Measurements from ENCODE around the gene SND1.
A peak's percentile ranks its signal among the peaks of the same experiment; 100 is the strongest.

SND1 gene

DNA sequence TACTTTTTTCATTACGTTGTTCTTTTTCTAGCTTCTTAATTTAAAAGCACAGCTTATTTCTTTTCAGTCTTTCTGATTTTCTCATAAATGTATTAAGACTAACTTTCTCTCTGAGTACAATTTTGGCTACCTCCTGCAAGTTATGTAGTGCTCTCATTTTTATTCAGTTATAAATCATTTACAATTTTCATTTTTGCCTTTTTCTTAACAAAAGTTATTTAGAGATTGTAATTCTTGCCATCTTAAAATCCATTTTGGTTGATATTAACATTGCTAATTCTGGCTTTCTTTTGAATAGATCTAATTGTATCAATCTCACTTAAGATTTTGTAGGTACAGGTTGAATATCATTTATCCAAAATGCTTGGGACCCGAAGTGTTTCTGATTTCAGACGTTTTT, 476.4 kb downstream of the SND1 start:
- no peak for DNase-seq

DNA sequence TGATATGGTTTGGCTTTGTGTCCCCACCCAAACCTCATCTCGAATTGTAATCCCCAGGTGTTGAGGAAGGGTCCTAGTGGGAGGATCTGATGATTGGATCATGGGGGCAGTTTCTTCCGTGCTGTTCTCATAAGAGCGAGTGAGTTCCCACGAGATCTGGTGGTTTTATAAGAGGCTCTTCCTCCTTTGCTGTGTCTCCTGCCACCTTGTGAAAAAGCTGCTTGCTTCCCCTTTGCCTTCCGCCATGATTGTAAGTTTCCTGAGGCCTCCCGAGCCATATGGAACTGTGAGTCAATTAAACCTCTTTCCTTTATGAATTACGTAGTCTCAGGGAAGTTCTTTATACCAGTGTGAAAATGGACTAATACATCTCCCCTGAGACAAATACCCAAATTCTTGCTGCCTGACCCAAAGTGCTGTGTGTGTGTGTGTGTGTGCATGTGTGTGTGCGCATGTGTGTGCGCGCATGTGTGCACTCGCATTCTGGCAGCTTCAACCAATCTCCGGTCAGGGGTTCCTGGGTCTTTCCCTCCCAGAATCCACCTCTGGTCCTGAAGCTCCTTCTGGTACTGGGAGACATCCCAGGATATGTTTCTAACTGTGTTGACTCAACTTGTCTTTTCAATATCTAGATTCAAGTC, 477.4 kb downstream of the SND1 start:
- DNase-seq: no peak

DNA sequence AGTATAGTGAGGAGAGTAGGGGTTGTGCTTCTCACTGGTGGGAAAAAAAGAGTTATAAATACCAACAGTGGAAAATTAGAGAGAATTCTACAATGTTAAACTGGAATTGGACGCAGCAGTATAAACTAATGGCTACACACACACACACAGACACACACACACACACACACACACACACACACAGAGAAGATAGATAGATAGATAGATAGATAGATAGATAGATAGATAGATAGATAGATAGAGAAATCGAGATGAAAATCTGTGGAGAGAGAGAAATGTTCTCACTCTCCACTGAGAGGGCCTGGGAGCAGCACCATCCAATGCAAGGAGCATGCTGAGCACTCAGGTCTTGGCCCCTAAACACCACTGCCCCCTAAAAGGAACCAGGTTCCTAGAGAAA, 479.1 kb downstream of the SND1 start:
- DNase-seq: no peak

- DNase-seq: no peak
Observed at GRCh38 chr7:128131731-128132130, 479.7 kb downstream of the SND1 start.

DNA sequence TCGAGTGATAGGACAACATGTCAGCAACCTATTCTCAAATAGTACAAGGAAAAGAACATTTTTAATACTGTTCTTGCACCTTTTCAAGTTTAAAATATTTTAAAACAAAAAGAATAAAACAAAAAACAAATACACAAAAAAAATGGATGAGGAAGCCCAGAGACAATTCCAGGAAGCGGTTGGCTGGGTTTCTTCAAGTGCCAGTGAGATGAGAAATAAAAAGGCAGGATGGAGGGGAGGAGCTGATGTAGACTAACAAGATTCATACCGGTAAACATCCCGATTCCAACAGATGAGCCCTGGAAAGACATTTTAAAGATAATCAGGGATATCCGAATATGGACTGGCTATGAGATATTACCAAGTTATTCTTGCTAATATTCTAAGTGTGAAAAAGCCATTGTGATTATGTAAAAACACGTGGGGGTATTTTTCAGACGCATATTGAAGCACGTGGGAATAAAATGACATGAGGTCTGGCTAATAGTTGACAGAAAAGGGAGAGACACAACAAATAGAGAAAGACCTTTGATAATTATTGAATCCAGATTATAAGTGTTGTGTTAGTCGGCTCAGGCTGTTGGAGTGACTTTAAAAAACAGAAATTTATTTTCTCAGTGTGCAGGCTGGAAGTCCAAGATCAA, 480.6 kb downstream of the SND1 start:
- DNase-seq: no peak

DNA sequence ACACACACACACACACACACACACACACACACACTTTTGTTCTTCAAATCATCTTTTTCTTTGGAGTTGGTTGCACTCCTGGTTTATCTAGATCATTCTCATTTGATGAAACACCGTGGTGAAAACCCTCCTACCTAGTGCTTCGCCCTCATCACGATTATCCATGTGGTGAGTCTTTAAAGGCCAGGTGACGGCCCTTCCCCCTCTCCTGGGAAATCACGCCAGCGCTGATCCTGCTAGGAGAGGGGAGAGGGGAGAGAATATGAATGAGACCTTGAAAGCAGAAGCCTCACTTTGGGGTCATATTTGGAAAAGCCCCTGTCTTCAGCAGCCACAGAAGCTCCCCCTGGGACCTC, 483.1 kb downstream of the SND1 start:
- no peak for DNase-seq

DNA sequence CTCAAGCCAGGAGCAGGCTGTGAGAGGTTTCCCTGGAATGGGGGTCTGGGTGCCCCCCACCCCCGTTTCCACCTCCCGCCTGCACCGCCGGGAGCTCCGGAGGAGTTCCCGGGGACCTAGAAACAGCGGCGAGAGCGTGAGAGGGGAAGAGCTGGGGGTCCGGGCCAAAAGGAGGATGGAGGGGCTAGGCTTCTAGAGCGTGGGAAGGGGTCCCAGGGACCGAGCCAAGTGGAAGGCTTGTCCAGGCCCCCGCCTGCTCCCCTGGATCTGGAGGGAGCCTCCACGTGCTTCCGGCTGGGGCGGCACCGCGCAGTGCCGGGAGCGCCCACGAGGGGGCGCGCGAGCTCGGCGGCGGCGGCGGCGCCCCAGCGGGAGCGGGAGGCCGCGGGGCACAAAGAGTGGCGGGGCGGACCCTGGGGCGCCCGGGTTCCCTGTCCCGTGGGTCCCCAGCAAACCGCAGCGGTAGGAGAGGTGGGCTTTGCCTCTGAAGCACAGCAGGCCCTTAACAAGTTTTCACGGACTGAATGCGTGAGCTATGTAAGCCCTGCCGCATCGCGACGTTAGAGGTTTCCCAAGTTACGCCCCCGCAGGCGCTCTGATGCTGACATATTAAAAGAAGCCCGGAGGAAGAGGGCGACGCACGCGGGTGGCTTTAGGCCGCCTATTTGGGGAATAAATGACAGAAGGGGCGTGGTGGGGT, 483.7 kb downstream of the SND1 start:
- peak; percentile 72 for DNase-seq

DNA sequence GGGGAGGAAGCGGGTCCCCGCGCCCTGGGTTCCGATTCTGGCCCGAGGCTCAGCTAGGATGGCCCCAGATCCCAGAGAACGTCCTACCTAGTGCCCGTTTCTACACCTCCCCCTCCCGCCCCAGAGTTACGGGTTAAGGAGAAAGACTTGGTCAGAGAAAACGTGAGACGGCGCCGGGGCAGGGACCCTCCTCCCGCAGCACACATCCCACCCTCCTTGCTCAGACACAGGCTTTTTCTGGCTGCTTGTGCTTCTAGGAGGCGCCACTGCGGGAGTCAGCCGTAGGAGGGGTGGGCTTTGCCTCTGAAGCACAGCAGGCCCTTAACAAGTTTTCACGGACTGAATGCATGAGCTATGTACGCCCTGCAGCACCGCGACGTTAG, 484.2 kb downstream of the SND1 start:
- DNase-seq: no peak

- no peak for DNase-seq
Observed at GRCh38 chr7:128137181-128137580, 485.2 kb downstream of the SND1 start.

- no peak for DNase-seq
Observed at GRCh38 chr7:128139406-128139805, 487.4 kb downstream of the SND1 start.

DNA sequence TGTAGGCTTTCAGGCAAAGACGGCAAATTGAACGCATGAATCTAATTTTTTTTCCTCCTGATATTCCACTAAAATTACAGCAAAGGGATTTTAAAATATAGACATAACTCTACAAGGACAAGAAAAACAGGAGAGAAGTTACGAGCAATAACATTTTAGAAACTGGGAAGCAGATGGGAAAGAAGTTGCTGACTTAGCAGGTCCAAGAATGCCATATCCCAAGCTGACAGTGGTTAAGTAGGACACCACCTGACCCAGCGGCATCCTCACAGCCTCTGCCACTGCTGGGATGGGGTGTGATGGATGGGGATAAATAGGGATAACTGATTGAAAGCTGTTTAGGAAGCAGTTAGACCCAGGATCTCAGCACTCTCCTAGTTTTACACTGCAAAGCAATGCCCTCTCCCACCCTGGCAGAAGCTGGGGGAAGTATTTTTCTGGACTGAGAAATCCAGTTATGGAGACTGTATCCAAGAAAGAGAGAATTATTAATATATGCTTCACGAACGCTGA, 489.7 kb downstream of the SND1 start:
- DNase-seq: no peak

Measured in CD4-positive, alpha-beta T cell treated with Interleukin-17A for 4 hours (primary cell).